GM23338 (cell line): Measurements from ENCODE around the gene TEKTIP1. TPM values are rescaled to one million over a fixed set of nuclear protein-coding genes. Genes with fewer than 3 reads are reported as not detected.

Experiments
- ATAC-seq: fragments of 200-7000 bp; cut with Tn5 transposase; 3 replicates; pipeline ENCODE4 v1.9.1; 2020
- DNase-seq: peaks from one replicate; pipeline ENCODE4 v3.0.0-alpha.2; 2015; ENCODE audit warnings: low spot score
- H2AFZ ChIP-seq: fragments of 200-600 bp; sonication (generic); 2 replicates; pipeline ENCODE4 v1.8.0; 2016; ENCODE audit warnings: antibody characterized with exemption, mild to moderate bottlenecking, moderate library complexity
- H3F3A ChIP-seq: fragments of 200-600 bp; sonication (generic); replicated peaks from 2 replicates; pipeline ENCODE4 v1.8.0; 2017; ENCODE audit warnings: antibody characterized with exemption, mixed run types, low read depth
- H3K27ac ChIP-seq: fragments of 200-600 bp; sonication (generic); 2 replicates; pipeline ENCODE4 v1.6.1; 2016; ENCODE audit warnings: low read depth
- H3K27me3 ChIP-seq: fragments of 200-600 bp; sonication (generic); 2 replicates; pipeline ENCODE4 v1.8.0; 2016; ENCODE audit warnings: mild to moderate bottlenecking, mixed run types, moderate library complexity; ENCODE audit not compliant: insufficient read depth
- H3K36me3 ChIP-seq: fragments of 200-600 bp; sonication (generic); 2 replicates; pipeline ENCODE4 v1.8.0; 2016; ENCODE audit warnings: mild to moderate bottlenecking; ENCODE audit not compliant: insufficient read depth
- H3K4me1 ChIP-seq: fragments of 200-600 bp; sonication (generic); 2 replicates; pipeline ENCODE4 v1.8.0; 2016; ENCODE audit warnings: mild to moderate bottlenecking, moderate library complexity; ENCODE audit not compliant: insufficient read depth
- H3K4me2 ChIP-seq: fragments of 200-600 bp; sonication (generic); 2 replicates; pipeline ENCODE4 v1.7.1; 2017; ENCODE audit warnings: mixed run types
- H3K4me3 ChIP-seq: fragments of 200-600 bp; sonication (generic); 2 replicates; pipeline ENCODE4 v1.6.1; 2016; ENCODE audit warnings: mixed run types
- H3K79me2 ChIP-seq: fragments of 200-600 bp; sonication (generic); replicated peaks from 2 replicates; pipeline ENCODE4 v1.8.0; 2017; ENCODE audit warnings: mild to moderate bottlenecking; ENCODE audit not compliant: insufficient read depth
- H3K9me2 ChIP-seq: fragments of 200-600 bp; sonication (generic); 2 replicates; pipeline ENCODE4 v1.8.0; 2017; ENCODE audit not compliant: insufficient read depth
- H4K20me1 ChIP-seq: fragments of 200-600 bp; sonication (generic); replicated peaks from 2 replicates; pipeline ENCODE4 v1.8.0; 2017; ENCODE audit warnings: mild to moderate bottlenecking; ENCODE audit not compliant: insufficient read depth
- H3K27ac Mint-ChIP-seq: 2 replicates; pipeline ENCODE4 v1.8.0; 2020; ENCODE audit warnings: inconsistent platforms, mild to moderate bottlenecking, moderate library complexity, mixed read lengths
- H3K27me3 Mint-ChIP-seq: 3 replicates; pipeline ENCODE4 v1.8.0; 2022; ENCODE audit warnings: low read depth, mild to moderate bottlenecking, moderate library complexity, mixed read lengths, inconsistent platforms; ENCODE audit not compliant: insufficient read depth, poor library complexity
- H3K36me3 Mint-ChIP-seq: 3 replicates; pipeline ENCODE4 v1.8.0; 2021; ENCODE audit warnings: low read depth, mild to moderate bottlenecking, inconsistent platforms, moderate library complexity, mixed read lengths
- H3K4me1 Mint-ChIP-seq: 3 replicates; pipeline ENCODE4 v1.8.0; 2020; ENCODE audit warnings: mild to moderate bottlenecking, inconsistent platforms, mixed read lengths
- H3K4me3 Mint-ChIP-seq: 3 replicates; pipeline ENCODE4 v1.8.0; 2021; ENCODE audit warnings: moderate library complexity, mild to moderate bottlenecking, inconsistent platforms, mixed read lengths
- H3K9me3 Mint-ChIP-seq: 3 replicates; pipeline ENCODE4 v1.8.0; 2020; ENCODE audit warnings: moderate library complexity, mild to moderate bottlenecking, inconsistent platforms, mixed read lengths
- POLR2AphosphoS5 ChIP-seq: IDR thresholded peaks from 2 replicates; pipeline ENCODE4 v1.6.1; 2016; ENCODE audit warnings: antibody characterized with exemption, low read depth
- ZNF114 ChIP-seq: fragments of 250-450 bp; sonication (Bioruptor Pico); IDR thresholded peaks from 2 replicates; pipeline ENCODE4 v1.5.0; 2020; ENCODE audit warnings: mild to moderate bottlenecking, moderate library complexity
- polyA plus RNA-seq: library from polyadenylated mRNA; unstranded; fragments of >200 nt; fragmentation: Nextera tagmentation; extraction: Ambion mirVana; gene quantifications from 2 replicates; pipeline ENCODE4 v1.2.1, GENCODE V29; 2016
- total RNA-seq: library from RNA; depleted of rRNA; stranded (reverse); fragments of >200 nt; shearing (Covaris generic); gene quantifications from 2 replicates; pipeline ENCODE4 v1.2.3, GENCODE V29; 2014
- TF ChIP-seq, protein P1 (sequence below): IDR thresholded peaks from one replicate; pipeline ENCODE4 v1.6.1; 2018; ENCODE audit warnings: antibody characterized with exemption; ENCODE audit not compliant: unreplicated experiment
- TF ChIP-seq, protein P2 (sequence below): fragments of 250-450 bp; sonication (Bioruptor Pico); IDR thresholded peaks from 2 replicates; pipeline ENCODE4 v1.5.0; 2020; ENCODE audit warnings: mild to moderate bottlenecking, moderate library complexity

TEKTIP1 gene
- total and polyA plus RNA-seq, 2 experiments from 2014 or later = not detected

DNA sequence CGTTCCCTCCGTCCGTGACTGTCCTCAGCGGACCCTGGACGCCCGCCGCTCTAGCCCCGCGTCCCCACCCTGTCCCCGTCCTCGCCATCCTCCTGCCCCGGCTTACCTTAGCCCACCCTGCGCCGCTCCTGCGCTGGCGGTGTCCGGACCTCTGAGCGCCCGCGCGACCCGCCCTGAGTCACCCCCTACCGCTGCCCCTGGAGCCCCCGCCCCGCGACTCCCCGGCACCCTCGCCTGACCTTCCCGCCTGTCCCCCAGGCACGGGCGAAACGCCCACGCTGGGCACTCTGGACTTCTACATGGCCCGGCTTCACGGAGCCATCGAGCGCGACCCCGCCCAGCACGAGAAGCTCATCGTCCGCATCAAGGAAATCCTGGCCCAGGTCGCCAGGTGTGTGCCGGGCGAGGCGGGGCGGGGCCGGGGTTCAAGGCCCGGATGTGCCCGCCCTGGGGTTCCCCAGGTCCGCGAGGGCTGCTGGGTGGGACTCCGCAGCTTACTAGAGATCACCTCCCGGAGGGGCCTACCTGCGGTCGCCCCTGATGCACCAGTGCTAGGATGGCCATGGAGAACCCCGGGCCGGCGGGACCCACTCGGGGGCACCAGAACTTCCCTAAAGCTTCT is 38.9 kb downstream of the TEKTIP1 start:
- Histone ChIP-seq H3K79me2 (no peaks in the 10 kb centered on the region), H4K20me1 (peaks cover 6% of the 10 kb centered on the region; the same call in 1 of the 2 replicates), H2AFZ (no peak overlapping the region), H3K27ac (no peak overlapping the region), H3F3A (peaks cover 11% of the 10 kb centered on the region), H3K9me2 (no peaks in the 10 kb centered on the region), H3K4me1 (peaks cover 12% of the 10 kb centered on the region), H3K36me3 (no peaks in the 10 kb centered on the region), H3K27me3 (peaks cover 13% of the 10 kb centered on the region; the same call in 1 of the 2 replicates), H3K4me3 (peak overlapping the region; percentile 59), H3K4me2 (peak overlapping the region; percentile 80)
- peaks cover 9% of the 10 kb centered on the region for H3K4me1 Mint-ChIP-seq
- peak overlapping the region; percentile 79 for H3K4me3 Mint-ChIP-seq
- TF ChIP-seq POLR2AphosphoS5 (peak; percentile 68), ZNF114 (CRISPR knock-in tag) (no peak)
- H3K27ac Mint-ChIP-seq = no peak overlapping the region
- ATAC-seq (peak; percentile 55), DNase-seq (peak; percentile 88)
- H3K9me3 Mint-ChIP-seq = no peaks in the 10 kb centered on the region
- H3K36me3 Mint-ChIP-seq = peaks cover 9% of the 10 kb centered on the region
- H3K27me3 Mint-ChIP-seq = peaks cover 36% of the 10 kb centered on the region

DNA sequence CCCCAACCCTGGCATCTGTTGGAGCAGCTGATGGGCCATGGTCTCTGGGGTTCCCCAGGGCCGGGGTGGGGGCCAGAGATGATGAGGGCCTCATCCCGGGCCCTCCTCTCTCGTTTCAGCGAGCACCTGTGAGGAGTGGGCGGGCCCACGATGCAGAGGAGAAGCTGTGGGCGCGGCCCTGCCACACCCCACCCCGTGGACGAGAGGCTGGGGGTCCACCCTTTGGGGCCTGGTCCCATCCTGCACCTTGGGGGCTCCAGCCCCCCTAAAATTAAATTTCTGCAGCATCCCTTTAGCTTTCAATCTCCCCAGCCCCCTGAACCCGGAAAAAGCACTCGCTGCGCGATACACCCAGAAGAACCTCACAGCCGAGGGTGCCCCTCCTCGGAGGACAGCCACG is 39.4 kb downstream of the TEKTIP1 start:
- Histone ChIP-seq H3F3A (peaks cover 11% of the 10 kb centered on the region), H3K9me2 (no peaks in the 10 kb centered on the region), H3K4me3 (peak overlapping the region; percentile 59), H3K27me3 (peaks cover 16% of the 10 kb centered on the region; the same call in 1 of the 2 replicates), H3K79me2 (no peaks in the 10 kb centered on the region), H3K27ac (no peak overlapping the region), H2AFZ (no peak overlapping the region), H3K4me1 (peaks cover 12% of the 10 kb centered on the region), H4K20me1 (peaks cover 6% of the 10 kb centered on the region; the same call in 1 of the 2 replicates), H3K36me3 (no peaks in the 10 kb centered on the region), H3K4me2 (peak overlapping the region; percentile 80)
- DNase-seq = no peak
- H3K4me1 Mint-ChIP-seq = peaks cover 9% of the 10 kb centered on the region
- peak overlapping the region; percentile 79 for H3K4me3 Mint-ChIP-seq
- H3K27ac Mint-ChIP-seq = no peak overlapping the region
- no peaks in the 10 kb centered on the region for H3K9me3 Mint-ChIP-seq
- ATAC-seq = peak; percentile 1; the same call in 2 of the 3 replicates
- peaks cover 39% of the 10 kb centered on the region for H3K27me3 Mint-ChIP-seq
- TF ChIP-seq, protein P1, sequence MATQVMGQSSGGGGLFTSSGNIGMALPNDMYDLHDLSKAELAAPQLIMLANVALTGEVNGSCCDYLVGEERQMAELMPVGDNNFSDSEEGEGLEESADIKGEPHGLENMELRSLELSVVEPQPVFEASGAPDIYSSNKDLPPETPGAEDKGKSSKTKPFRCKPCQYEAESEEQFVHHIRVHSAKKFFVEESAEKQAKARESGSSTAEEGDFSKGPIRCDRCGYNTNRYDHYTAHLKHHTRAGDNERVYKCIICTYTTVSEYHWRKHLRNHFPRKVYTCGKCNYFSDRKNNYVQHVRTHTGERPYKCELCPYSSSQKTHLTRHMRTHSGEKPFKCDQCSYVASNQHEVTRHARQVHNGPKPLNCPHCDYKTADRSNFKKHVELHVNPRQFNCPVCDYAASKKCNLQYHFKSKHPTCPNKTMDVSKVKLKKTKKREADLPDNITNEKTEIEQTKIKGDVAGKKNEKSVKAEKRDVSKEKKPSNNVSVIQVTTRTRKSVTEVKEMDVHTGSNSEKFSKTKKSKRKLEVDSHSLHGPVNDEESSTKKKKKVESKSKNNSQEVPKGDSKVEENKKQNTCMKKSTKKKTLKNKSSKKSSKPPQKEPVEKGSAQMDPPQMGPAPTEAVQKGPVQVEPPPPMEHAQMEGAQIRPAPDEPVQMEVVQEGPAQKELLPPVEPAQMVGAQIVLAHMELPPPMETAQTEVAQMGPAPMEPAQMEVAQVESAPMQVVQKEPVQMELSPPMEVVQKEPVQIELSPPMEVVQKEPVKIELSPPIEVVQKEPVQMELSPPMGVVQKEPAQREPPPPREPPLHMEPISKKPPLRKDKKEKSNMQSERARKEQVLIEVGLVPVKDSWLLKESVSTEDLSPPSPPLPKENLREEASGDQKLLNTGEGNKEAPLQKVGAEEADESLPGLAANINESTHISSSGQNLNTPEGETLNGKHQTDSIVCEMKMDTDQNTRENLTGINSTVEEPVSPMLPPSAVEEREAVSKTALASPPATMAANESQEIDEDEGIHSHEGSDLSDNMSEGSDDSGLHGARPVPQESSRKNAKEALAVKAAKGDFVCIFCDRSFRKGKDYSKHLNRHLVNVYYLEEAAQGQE = no peak
- peaks cover 9% of the 10 kb centered on the region for H3K36me3 Mint-ChIP-seq

DNA sequence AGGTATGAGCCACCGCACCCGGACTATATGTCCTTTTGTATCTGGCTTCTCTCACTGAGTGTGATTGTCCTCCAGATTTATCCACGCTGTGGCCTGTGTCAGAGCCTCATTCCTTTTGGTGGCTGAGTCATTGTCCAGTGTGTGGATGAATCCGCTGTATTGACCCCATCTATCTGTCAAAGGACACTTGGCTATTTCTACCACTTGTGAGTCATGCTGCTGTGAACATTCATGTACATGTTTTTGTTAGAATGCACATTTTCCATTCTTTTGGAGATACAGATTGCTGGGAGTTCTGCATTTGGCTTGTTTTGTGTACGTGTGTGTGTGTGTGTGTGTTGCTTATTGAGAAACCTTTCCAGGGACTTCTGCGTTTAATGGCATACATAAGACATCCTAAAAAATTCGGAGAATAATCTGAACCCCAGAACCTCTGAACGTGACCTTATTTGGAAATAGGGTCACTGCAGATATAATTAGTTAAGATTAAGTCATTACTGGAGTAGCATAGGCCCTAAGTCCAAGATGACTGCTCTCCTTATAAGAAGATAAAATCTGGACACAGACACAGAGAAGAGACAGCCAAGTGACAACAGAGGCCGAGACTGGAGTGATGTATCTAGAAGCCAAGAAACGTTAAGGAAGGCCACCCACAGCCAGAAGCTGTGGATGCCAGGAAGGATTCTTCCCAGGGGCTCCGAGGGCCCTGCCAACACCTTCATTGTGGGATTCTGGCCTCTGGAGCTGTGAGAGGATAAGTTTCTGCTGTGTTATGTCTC is 41.4 kb downstream of the TEKTIP1 start:
- H3K27me3 Mint-ChIP-seq = peaks cover 35% of the 10 kb centered on the region
- H3K4me1 ChIP-seq = peaks cover 12% of the 10 kb centered on the region
- H3K36me3 Mint-ChIP-seq = peaks cover 3% of the 10 kb centered on the region
- no peak overlapping the region for H3K27ac Mint-ChIP-seq
- no peaks in the 10 kb centered on the region for H3K36me3 ChIP-seq
- H3K27ac ChIP-seq = no peak overlapping the region
- H3F3A ChIP-seq = peaks cover 5% of the 10 kb centered on the region; the same call in 1 of the 2 replicates
- no peak overlapping the region for H3K4me2 ChIP-seq
- H3K9me2 ChIP-seq = no peaks in the 10 kb centered on the region
- H3K4me1 Mint-ChIP-seq = peaks cover 3% of the 10 kb centered on the region
- H4K20me1 ChIP-seq = no peaks in the 10 kb centered on the region
- DNase-seq = no peak
- H2AFZ ChIP-seq = no peak overlapping the region
- H3K9me3 Mint-ChIP-seq = no peaks in the 10 kb centered on the region
- H3K79me2 ChIP-seq = no peaks in the 10 kb centered on the region
- ATAC-seq = no peak
- H3K4me3 Mint-ChIP-seq = no peak overlapping the region; the same call in 2 of the 3 replicates
- peaks cover 35% of the 10 kb centered on the region for H3K27me3 ChIP-seq
- H3K4me3 ChIP-seq = no peak overlapping the region
- TF ChIP-seq, protein P2, sequence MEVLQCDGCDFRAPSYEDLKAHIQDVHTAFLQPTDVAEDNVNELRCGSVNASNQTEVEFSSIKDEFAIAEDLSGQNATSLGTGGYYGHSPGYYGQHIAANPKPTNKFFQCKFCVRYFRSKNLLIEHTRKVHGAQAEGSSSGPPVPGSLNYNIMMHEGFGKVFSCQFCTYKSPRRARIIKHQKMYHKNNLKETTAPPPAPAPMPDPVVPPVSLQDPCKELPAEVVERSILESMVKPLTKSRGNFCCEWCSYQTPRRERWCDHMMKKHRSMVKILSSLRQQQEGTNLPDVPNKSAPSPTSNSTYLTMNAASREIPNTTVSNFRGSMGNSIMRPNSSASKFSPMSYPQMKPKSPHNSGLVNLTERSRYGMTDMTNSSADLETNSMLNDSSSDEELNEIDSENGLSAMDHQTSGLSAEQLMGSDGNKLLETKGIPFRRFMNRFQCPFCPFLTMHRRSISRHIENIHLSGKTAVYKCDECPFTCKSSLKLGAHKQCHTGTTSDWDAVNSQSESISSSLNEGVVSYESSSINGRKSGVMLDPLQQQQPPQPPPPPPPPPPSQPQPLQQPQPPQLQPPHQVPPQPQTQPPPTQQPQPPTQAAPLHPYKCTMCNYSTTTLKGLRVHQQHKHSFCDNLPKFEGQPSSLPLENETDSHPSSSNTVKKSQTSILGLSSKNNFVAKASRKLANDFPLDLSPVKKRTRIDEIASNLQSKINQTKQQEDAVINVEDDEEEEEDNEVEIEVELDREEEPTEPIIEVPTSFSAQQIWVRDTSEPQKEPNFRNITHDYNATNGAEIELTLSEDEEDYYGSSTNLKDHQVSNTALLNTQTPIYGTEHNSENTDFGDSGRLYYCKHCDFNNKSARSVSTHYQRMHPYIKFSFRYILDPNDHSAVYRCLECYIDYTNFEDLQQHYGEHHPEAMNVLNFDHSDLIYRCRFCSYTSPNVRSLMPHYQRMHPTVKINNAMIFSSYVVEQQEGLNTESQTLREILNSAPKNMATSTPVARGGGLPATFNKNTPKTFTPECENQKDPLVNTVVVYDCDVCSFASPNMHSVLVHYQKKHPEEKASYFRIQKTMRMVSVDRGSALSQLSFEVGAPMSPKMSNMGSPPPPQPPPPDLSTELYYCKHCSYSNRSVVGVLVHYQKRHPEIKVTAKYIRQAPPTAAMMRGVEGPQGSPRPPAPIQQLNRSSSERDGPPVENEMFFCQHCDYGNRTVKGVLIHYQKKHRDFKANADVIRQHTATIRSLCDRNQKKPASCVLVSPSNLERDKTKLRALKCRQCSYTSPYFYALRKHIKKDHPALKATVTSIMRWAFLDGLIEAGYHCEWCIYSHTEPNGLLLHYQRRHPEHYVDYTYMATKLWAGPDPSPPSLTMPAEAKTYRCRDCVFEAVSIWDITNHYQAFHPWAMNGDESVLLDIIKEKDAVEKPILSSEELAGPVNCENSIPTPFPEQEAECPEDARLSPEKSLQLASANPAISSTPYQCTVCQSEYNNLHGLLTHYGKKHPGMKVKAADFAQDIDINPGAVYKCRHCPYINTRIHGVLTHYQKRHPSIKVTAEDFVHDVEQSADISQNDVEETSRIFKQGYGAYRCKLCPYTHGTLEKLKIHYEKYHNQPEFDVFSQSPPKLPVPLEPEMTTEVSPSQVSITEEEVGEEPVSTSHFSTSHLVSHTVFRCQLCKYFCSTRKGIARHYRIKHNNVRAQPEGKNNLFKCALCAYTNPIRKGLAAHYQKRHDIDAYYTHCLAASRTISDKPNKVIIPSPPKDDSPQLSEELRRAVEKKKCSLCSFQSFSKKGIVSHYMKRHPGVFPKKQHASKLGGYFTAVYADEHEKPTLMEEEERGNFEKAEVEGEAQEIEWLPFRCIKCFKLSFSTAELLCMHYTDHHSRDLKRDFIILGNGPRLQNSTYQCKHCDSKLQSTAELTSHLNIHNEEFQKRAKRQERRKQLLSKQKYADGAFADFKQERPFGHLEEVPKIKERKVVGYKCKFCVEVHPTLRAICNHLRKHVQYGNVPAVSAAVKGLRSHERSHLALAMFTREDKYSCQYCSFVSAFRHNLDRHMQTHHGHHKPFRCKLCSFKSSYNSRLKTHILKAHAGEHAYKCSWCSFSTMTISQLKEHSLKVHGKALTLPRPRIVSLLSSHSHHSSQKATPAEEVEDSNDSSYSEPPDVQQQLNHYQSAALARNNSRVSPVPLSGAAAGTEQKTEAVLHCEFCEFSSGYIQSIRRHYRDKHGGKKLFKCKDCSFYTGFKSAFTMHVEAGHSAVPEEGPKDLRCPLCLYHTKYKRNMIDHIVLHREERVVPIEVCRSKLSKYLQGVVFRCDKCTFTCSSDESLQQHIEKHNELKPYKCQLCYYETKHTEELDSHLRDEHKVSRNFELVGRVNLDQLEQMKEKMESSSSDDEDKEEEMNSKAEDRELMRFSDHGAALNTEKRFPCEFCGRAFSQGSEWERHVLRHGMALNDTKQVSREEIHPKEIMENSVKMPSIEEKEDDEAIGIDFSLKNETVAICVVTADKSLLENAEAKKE (CRISPR knock-in tag) = no peak
